SK-N-SH (cell line): ENCODE data around the gene SORBS2. TPM values are rescaled to one million over a fixed set of nuclear protein-coding genes. Genes with fewer than 3 reads are reported as not detected.

Experiments used
- CTCF ChIA-PET: fragments of 300-600, 350-600 bp; formaldehyde crosslinking; extraction: SDS; loops from one replicate; lab custom pipeline; 2021; lab: Yijun Ruan, JAX
- POLR2A ChIA-PET: fragments of 350-600 bp; sonication (Branson Sonifier 250); formaldehyde crosslinking; extraction: SDS; loops from one replicate; lab custom pipeline; 2020; ENCODE audit warnings: antibody characterized with exemption, inconsistent platforms; lab: Yijun Ruan, JAX
- DNase-seq: peaks from one replicate; pipeline ENCODE4 v3.0.0; 2012
- H2AFZ ChIP-seq: fragments of 200-600 bp; sonication (generic); 2 replicates; pipeline ENCODE4 v1.8.1; 2016; ENCODE audit warnings: antibody characterized with exemption, mild to moderate bottlenecking, low read depth
- H3F3A ChIP-seq: fragments of 200-600 bp; sonication (generic); replicated peaks from 2 replicates; pipeline ENCODE3; 2016; ENCODE audit warnings: antibody characterized with exemption, mild to moderate bottlenecking; ENCODE audit not compliant: insufficient read depth
- H3K27ac ChIP-seq, 2 experiments: fragments of 200-500 bp in 1 of 2; fragments of 200-600 bp in 1 of 2; sonication (Bioruptor generic) in 1 of 2; sonication (generic), shearing (Covaris generic) in 1 of 2; 2 replicates each; pipeline versions ENCODE4 v1.5.1 to v1.6.1; 2014 to 2016; ENCODE audit warnings: low read depth in 2 of 2, inconsistent platforms in 1 of 2, low read length in 1 of 2, mild to moderate bottlenecking in 1 of 2, mixed read lengths in 1 of 2
- H3K27me3 ChIP-seq: fragments of 200-600 bp; sonication (generic), shearing (Covaris generic); 2 replicates; pipeline ENCODE4 v1.6.1; 2016; ENCODE audit warnings: mixed run types; ENCODE audit not compliant: insufficient read depth
- H3K36me3 ChIP-seq, 2 experiments: fragments of 200-500 bp in 1 of 2; fragments of 200-600 bp in 1 of 2; sonication (Bioruptor generic) in 1 of 2; sonication (generic) in 1 of 2; replicated peaks in 1 of 2; 2 replicates each; pipeline versions ENCODE3 to v1.5.1; 2014 to 2016; ENCODE audit warnings: low read length in 1 of 2, mild to moderate bottlenecking in 1 of 2; ENCODE audit not compliant: insufficient read depth in 2 of 2, control insufficient read depth in 1 of 2
- H3K4me1 ChIP-seq, 2 experiments: fragments of 200-500 bp in 1 of 2; fragments of 200-600 bp in 1 of 2; sonication (Bioruptor generic) in 1 of 2; sonication (generic), shearing (Covaris generic) in 1 of 2; 2 replicates each; pipeline versions ENCODE4 v1.5.1 to v1.6.1; 2014 to 2016; ENCODE audit warnings: low read depth in 1 of 2, low read length in 1 of 2, mixed run types in 1 of 2; ENCODE audit not compliant: insufficient read depth in 2 of 2, control insufficient read depth in 1 of 2
- H3K4me2 ChIP-seq: fragments of 200-600 bp; sonication (generic), shearing (Covaris generic); 2 replicates; pipeline ENCODE4 v1.6.1; 2017; ENCODE audit warnings: mixed run types
- H3K4me3 ChIP-seq, 2 experiments: fragments of 200-500 bp in 1 of 2; fragments of 200-600 bp in 1 of 2; sonication (Bioruptor generic) in 1 of 2; sonication (generic), shearing (Covaris generic) in 1 of 2; 2 replicates each; pipeline versions ENCODE4 v1.5.1 to v1.8.1; 2014 to 2016; ENCODE audit warnings: low read depth in 2 of 2, inconsistent platforms in 1 of 2, low read length in 1 of 2, mild to moderate bottlenecking in 1 of 2, mixed read lengths in 1 of 2, moderate library complexity in 1 of 2
- H3K79me2 ChIP-seq: fragments of 200-600 bp; sonication (generic); 2 replicates; pipeline ENCODE4 v1.8.1; 2017; ENCODE audit warnings: mild to moderate bottlenecking; ENCODE audit not compliant: insufficient read depth
- H3K9ac ChIP-seq: fragments of 200-600 bp; sonication (generic); 2 replicates; pipeline ENCODE4 v1.6.1; 2017; ENCODE audit warnings: mixed run types
- H3K9me2 ChIP-seq: fragments of 200-600 bp; sonication (generic); 2 replicates; pipeline ENCODE4 v1.6.1; 2017; ENCODE audit warnings: mixed run types
- H3K9me3 ChIP-seq: fragments of 200-600 bp; sonication (generic); 2 replicates; pipeline ENCODE4 v1.6.1; 2017; ENCODE audit warnings: mixed run types, mild to moderate bottlenecking, moderate library complexity
- H4K20me1 ChIP-seq: fragments of 200-600 bp; sonication (generic); 2 replicates; pipeline ENCODE4 v1.6.1; 2017; ENCODE audit warnings: mild to moderate bottlenecking, mixed run types; ENCODE audit not compliant: insufficient read depth
- ELF1 ChIP-seq: IDR thresholded peaks from 2 replicates; pipeline ENCODE4 v1.4.0; 2012
- EZH2phosphoT487 ChIP-seq: fragments of 200-600 bp; sonication (generic); IDR thresholded peaks from 2 replicates; pipeline ENCODE4 v1.6.1; 2017; ENCODE audit warnings: low read depth, mixed run types, mild to moderate bottlenecking, antibody characterized with exemption, moderate library complexity, borderline replicate concordance
- FOXM1 ChIP-seq: IDR thresholded peaks from 2 replicates; pipeline ENCODE4 v1.4.0; 2012; ENCODE audit warnings: low read depth, mild to moderate bottlenecking
- GABPA ChIP-seq: IDR thresholded peaks from 2 replicates; pipeline ENCODE4 v1.4.0; 2012; ENCODE audit warnings: low read depth, mild to moderate bottlenecking
- GATA2 ChIP-seq: sonication (generic); formaldehyde crosslinking; IDR thresholded peaks from 2 replicates; pipeline ENCODE4 v1.5.0; 2020; ENCODE audit warnings: mild to moderate bottlenecking, missing genetic modification reagents
- MXI1 ChIP-seq: IDR thresholded peaks from 2 replicates; pipeline ENCODE4 v1.6.1; 2012; ENCODE audit warnings: mild to moderate bottlenecking, low read depth, low read length, improper control_type of control experiment
- NFIC ChIP-seq: IDR thresholded peaks from 2 replicates; pipeline ENCODE4 v1.4.0; 2012; ENCODE audit warnings: borderline replicate concordance
- POLR2AphosphoS5 ChIP-seq: IDR thresholded peaks from 2 replicates; pipeline ENCODE4 v1.6.1; 2012; ENCODE audit warnings: low read depth, low read length
- RAD21 ChIP-seq: IDR thresholded peaks from 2 replicates; pipeline ENCODE4 v1.6.1; 2012; ENCODE audit warnings: mild to moderate bottlenecking, low read length
- RCOR1 ChIP-seq: fragments of 150-350 bp; IDR thresholded peaks from 2 replicates; pipeline ENCODE4 v1.6.1; 2017; ENCODE audit warnings: antibody characterized with exemption, low read length
- RFX5 ChIP-seq: IDR thresholded peaks from 2 replicates; pipeline ENCODE4 v1.6.1; 2012; ENCODE audit warnings: mild to moderate bottlenecking, improper control_type of control experiment, low read length
- SIN3A ChIP-seq: IDR thresholded peaks from 2 replicates; pipeline ENCODE4 v1.6.1; 2012; ENCODE audit warnings: low read depth, mild to moderate bottlenecking, low read length, moderate library complexity, borderline replicate concordance
- TAF1 ChIP-seq: IDR thresholded peaks from 2 replicates; pipeline ENCODE4 v1.6.1; 2012; ENCODE audit warnings: low read depth, mild to moderate bottlenecking, low read length, moderate library complexity, borderline replicate concordance
- USF2 ChIP-seq: fragments of 150-350 bp; IDR thresholded peaks from 2 replicates; pipeline ENCODE4 v1.6.1; 2017; ENCODE audit warnings: antibody characterized with exemption, low read length, low read depth, borderline replicate concordance
- WGBS: methylation state at CpG from one replicate; pipeline ENCODE4 v1.1.6; 2017; ENCODE audit warnings: low lambda C conversion rate; 5-methylcytosine and 5-hydroxymethylcytosine counted together
- polyA plus RNA-seq, 3 experiments: library from polyadenylated mRNA; depleted of rRNA; stranded (reverse); fragments of >200 nt; gene quantifications; 2 replicates each; pipeline ENCODE4 v1.2.3, GENCODE V29; 2012
- TF ChIP-seq, protein P1 (sequence below): fragments of 200-600 bp; sonication (generic); IDR thresholded peaks from 2 replicates; pipeline ENCODE4 v1.6.1; 2017; ENCODE audit warnings: antibody characterized with exemption, mild to moderate bottlenecking, moderate library complexity
- TF ChIP-seq, protein P2 (sequence below): IDR thresholded peaks from 2 replicates; pipeline ENCODE4 v1.4.0; 2012; ENCODE audit warnings: low read depth, borderline replicate concordance
- TF ChIP-seq, protein P3 (sequence below): fragments of 150-350 bp; IDR thresholded peaks from 2 replicates; pipeline ENCODE4 v1.6.1; 2016; ENCODE audit warnings: mild to moderate bottlenecking, low read depth, low read length

The SORBS2 gene
- polyA plus RNA-seq, 1 of the 3 experiments (the other 2 are of a cell fraction) = 2.5 TPM

GRCh38 chr4:185743722-185744487 lies 68.1 kb downstream of the SORBS2 start:
- Histone ChIP-seq H2AFZ (no peak overlapping the region), H3K9ac (no peak overlapping the region), H3K79me2 (no peaks in the 10 kb centered on the region), H3K9me3 (no peaks in the 10 kb centered on the region), H3K4me3 (no peak overlapping the region), H3K27me3 (no peaks in the 10 kb centered on the region), H3K4me2 (no peak overlapping the region), H3K36me3 (no peaks in the 10 kb centered on the region), H3K4me1 (peaks cover 0 to under 1% of the 10 kb centered on the region in 2 experiments; a peak in 3 of 4 replicates), H3K9me2 (no peaks in the 10 kb centered on the region), H3K27ac (no peak overlapping the region), H4K20me1 (no peaks in the 10 kb centered on the region), H3F3A (no peaks in the 10 kb centered on the region)
- no peak for TF ChIP-seq FOXM1
- no peak for TF ChIP-seq ELF1
- TF ChIP-seq, protein P1, sequence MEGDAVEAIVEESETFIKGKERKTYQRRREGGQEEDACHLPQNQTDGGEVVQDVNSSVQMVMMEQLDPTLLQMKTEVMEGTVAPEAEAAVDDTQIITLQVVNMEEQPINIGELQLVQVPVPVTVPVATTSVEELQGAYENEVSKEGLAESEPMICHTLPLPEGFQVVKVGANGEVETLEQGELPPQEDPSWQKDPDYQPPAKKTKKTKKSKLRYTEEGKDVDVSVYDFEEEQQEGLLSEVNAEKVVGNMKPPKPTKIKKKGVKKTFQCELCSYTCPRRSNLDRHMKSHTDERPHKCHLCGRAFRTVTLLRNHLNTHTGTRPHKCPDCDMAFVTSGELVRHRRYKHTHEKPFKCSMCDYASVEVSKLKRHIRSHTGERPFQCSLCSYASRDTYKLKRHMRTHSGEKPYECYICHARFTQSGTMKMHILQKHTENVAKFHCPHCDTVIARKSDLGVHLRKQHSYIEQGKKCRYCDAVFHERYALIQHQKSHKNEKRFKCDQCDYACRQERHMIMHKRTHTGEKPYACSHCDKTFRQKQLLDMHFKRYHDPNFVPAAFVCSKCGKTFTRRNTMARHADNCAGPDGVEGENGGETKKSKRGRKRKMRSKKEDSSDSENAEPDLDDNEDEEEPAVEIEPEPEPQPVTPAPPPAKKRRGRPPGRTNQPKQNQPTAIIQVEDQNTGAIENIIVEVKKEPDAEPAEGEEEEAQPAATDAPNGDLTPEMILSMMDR = no peak
- TF ChIP-seq RAD21 = no peak
- TF ChIP-seq RCOR1 = no peak
- TF ChIP-seq GABPA = no peak
- TF ChIP-seq, protein P2, sequence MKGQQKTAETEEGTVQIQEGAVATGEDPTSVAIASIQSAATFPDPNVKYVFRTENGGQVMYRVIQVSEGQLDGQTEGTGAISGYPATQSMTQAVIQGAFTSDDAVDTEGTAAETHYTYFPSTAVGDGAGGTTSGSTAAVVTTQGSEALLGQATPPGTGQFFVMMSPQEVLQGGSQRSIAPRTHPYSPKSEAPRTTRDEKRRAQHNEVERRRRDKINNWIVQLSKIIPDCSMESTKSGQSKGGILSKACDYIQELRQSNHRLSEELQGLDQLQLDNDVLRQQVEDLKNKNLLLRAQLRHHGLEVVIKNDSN = no peak
- no peak for TF ChIP-seq RFX5
- no peak for TF ChIP-seq NFIC
- TF ChIP-seq EZH2phosphoT487 = no peak
- TF ChIP-seq POLR2AphosphoS5 = no peak
- TF ChIP-seq GATA2 = no peak
- no peak for TF ChIP-seq MXI1
- no peak for TF ChIP-seq TAF1
- no peak for TF ChIP-seq SIN3A
- TF ChIP-seq USF2 = no peak
- TF ChIP-seq, protein P3, sequence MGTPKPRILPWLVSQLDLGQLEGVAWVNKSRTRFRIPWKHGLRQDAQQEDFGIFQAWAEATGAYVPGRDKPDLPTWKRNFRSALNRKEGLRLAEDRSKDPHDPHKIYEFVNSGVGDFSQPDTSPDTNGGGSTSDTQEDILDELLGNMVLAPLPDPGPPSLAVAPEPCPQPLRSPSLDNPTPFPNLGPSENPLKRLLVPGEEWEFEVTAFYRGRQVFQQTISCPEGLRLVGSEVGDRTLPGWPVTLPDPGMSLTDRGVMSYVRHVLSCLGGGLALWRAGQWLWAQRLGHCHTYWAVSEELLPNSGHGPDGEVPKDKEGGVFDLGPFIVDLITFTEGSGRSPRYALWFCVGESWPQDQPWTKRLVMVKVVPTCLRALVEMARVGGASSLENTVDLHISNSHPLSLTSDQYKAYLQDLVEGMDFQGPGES = no peak
- CTCF ChIA-PET = no interaction called here
- WGBS = 42% methylated on average over 2 of the region's 2 CpGs
- POLR2A ChIA-PET = no interaction called here
- DNase-seq = no peak
